Colonic mucosa (tissue), 4 donors: ENCODE measurements around the gene SIX2. TPM values are rescaled to one million over a fixed set of nuclear protein-coding genes. Genes with fewer than 3 reads are reported as not detected.

Source experiments
- DNase-seq: peaks from one replicate; pipeline ENCODE4 v3.0.0-alpha.2; 2020
- H3K27ac ChIP-seq: fragments of 200-600 bp; one replicate; pipeline ENCODE4 v1.8.0; 2021
- H3K27me3 ChIP-seq: fragments of 200-600 bp; one replicate; pipeline ENCODE4 v1.8.0; 2021
- H3K36me3 ChIP-seq: fragments of 200-600 bp; one replicate; pipeline ENCODE4 v1.8.0; 2021
- H3K4me1 ChIP-seq: fragments of 200-600 bp; one replicate; pipeline ENCODE4 v1.8.0; 2021; ENCODE audit warnings: mild to moderate bottlenecking
- H3K4me3 ChIP-seq: fragments of 200-600 bp; one replicate; pipeline ENCODE4 v1.8.0; 2021
- H3K9ac ChIP-seq, 2 donors: one replicate each; pipeline ENCODE4 v1.7.0; 2013; ENCODE audit warnings: control low read depth in 2 of 2, low read depth in 2 of 2, low read length in 2 of 2
- H3K9me3 ChIP-seq: fragments of 200-600 bp; one replicate; pipeline ENCODE4 v1.8.0; 2021
- intact Hi-C: fragments of 100-400 bp; cut with DNase I; formaldehyde crosslinking; loops from one replicate; pipeline ENCODE4 v1.14.1; 2022
- total RNA-seq, 2 donors: library from RNA; stranded (reverse); fragmentation: NEBNext Ultra II Directional in 1 of 2; extraction: Animal tissue kit (Norgen Biotek cat#: 25700) in 1 of 2; gene quantifications; one replicate each; pipeline ENCODE4 v1.2.1, GENCODE V29; 2021
- TF ChIP-seq, protein P1 (sequence below): fragments of 200-600 bp; IDR thresholded peaks from one replicate; pipeline ENCODE4 v1.8.0; 2022; ENCODE audit warnings: antibody characterized with exemption, mild to moderate bottlenecking
- donor health status: healthy.
- donor health status: DM: no; HTN: no; CAD: no.
- donor health status: DM: no; HTN: no; CAD: no.

The SIX2 gene
- total RNA-seq, 2 donors from 2014 or later = 0.10 TPM; not detected in 1

DNA sequence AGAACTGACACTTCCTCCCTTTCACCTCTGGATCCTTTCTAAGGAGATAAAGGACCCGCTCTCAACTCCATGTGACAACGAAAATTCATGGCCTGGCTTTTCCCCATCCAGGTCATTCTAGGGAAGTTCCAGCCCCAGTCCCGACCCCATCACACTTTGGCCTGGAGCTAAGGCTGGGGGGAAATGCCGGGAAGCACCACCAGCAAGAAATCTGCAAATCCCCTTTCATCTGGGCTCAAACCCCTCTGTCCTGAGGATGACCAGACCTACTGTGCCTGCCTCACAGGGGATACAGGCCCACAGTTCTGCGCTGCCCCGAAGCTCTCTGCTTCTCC is 1.3 kb downstream of the SIX2 start:
- DNase-seq = no peak
- H3K9ac ChIP-seq = no peak overlapping the region
- no peak overlapping the region for H3K4me3 ChIP-seq
- intact Hi-C loops = no loop called here
- no peak overlapping the region for H3K27ac ChIP-seq
- no peaks in the 10 kb centered on the region for H3K36me3 ChIP-seq
- no peaks in the 10 kb centered on the region for H3K9me3 ChIP-seq
- peaks cover 99% of the 10 kb centered on the region for H3K27me3 ChIP-seq
- TF ChIP-seq, protein P1, sequence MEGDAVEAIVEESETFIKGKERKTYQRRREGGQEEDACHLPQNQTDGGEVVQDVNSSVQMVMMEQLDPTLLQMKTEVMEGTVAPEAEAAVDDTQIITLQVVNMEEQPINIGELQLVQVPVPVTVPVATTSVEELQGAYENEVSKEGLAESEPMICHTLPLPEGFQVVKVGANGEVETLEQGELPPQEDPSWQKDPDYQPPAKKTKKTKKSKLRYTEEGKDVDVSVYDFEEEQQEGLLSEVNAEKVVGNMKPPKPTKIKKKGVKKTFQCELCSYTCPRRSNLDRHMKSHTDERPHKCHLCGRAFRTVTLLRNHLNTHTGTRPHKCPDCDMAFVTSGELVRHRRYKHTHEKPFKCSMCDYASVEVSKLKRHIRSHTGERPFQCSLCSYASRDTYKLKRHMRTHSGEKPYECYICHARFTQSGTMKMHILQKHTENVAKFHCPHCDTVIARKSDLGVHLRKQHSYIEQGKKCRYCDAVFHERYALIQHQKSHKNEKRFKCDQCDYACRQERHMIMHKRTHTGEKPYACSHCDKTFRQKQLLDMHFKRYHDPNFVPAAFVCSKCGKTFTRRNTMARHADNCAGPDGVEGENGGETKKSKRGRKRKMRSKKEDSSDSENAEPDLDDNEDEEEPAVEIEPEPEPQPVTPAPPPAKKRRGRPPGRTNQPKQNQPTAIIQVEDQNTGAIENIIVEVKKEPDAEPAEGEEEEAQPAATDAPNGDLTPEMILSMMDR = no peak
- peaks cover 5% of the 10 kb centered on the region for H3K4me1 ChIP-seq

DNA sequence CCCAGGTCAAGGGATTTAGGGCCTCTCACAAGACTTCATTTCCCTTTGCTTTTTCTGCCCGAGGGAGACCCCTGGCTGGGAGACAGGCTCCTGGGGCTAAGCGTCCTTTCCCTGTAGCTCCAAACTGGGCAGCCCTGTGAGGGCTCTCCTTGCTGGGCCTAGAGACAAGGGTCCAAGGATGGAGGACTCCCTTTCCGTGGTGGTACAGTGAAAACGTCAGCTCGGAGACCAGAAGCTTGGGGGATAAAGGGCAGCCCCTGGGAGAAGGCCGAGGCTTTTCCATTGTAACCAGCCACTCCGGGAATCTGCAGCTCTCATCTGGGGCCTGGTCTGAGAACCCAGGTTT is 2.3 kb downstream of the SIX2 start:
- intact Hi-C loops = no loop called here
- Histone ChIP-seq H3K9ac (no peak overlapping the region), H3K9me3 (no peaks in the 10 kb centered on the region), H3K4me3 (no peak overlapping the region), H3K4me1 (peaks cover 5% of the 10 kb centered on the region), H3K27me3 (peaks cover 99% of the 10 kb centered on the region), H3K36me3 (no peaks in the 10 kb centered on the region), H3K27ac (no peak overlapping the region)
- DNase-seq = no peak
- TF ChIP-seq, protein P1 = no peak

- peaks cover 5% of the 10 kb centered on the region for H3K4me1 ChIP-seq
Observed at GRCh38 chr2:45006041-45006941, 3.0 kb downstream of the SIX2 start.

DNA sequence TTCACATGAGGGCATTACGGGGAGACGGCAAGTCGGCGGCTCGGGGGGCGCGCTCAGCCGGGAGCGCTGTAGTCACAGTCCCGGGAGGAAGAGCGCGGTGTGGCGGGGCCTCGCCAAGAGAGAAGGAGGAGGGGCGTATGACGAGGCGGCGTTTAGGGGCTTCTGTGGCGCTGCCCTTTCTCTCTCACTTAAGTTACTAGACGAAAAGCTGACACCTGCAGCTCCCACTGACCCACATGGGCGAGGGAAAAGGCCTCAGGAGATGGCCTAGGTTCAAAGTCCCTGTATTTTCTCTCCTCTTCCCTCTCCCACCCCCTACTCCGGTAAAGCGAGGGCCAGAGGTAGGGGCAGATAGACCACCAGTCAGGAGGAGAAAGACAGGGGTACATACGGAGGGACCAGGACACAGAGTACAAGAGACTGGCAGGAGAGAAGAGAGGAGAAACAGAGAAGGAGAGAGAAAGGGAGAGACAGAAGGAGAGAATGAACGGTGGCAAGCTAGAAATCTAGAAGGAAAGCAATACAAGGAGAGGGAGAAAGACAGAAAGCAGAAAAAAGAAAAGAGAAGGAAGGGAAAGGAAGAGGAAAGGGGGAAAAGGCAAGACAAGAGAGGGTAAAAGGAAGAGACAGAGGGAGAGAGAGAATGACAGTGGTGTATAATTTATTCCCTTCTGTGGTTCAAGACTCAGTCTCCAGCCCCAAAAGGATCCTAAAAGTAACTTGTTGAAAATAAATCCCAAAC is 3.8 kb downstream of the SIX2 start:
- Histone ChIP-seq H3K27me3 (peaks cover 99% of the 10 kb centered on the region), H3K4me3 (no peak overlapping the region), H3K4me1 (peaks cover 9% of the 10 kb centered on the region), H3K9ac (no peak overlapping the region), H3K9me3 (no peaks in the 10 kb centered on the region), H3K36me3 (no peaks in the 10 kb centered on the region), H3K27ac (no peak overlapping the region)
- intact Hi-C loops = no loop called here
- no peak for DNase-seq
- TF ChIP-seq, protein P1 = no peak

More at GRCh38 chr2:45006041-45006941, 3.0 kb downstream of the SIX2 start:
- TF ChIP-seq, protein P1 = no peak
- intact Hi-C loops = no loop called here
- Histone ChIP-seq H3K36me3 (no peaks in the 10 kb centered on the region), H3K9me3 (no peaks in the 10 kb centered on the region), H3K27me3 (peaks cover 99% of the 10 kb centered on the region), H3K4me3 (no peak overlapping the region), H3K27ac (no peak overlapping the region), H3K9ac (no peak overlapping the region)
- DNase-seq = no peak

DNA sequence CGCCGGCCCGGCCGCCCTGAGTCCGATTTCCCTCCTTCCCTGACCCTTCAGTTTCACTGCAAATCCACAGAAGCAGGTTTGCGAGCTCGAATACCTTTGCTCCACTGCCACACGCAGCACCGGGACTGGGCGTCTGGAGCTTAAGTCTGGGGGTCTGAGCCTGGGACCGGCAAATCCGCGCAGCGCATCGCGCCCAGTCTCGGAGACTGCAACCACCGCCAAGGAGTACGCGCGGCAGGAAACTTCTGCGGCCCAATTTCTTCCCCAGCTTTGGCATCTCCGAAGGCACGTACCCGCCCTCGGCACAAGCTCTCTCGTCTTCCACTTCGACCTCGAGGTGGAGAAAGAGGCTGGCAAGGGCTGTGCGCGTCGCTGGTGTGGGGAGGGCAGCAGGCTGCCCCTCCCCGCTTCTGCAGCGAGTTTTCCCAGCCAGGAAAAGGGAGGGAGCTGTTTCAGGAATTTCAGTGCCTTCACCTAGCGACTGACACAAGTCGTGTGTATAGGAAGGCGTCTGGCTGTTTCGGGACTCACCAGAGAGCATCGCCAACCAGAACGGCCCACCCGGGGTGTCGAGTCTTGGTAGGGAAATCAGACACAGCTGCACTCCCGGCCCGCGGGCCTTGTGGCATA is 4.6 kb downstream of the SIX2 start:
- peaks cover 99% of the 10 kb centered on the region for H3K27me3 ChIP-seq
- H3K9ac ChIP-seq = no peak overlapping the region
- TF ChIP-seq, protein P1 = no peak
- H3K4me1 ChIP-seq = peaks cover 9% of the 10 kb centered on the region
- DNase-seq = no peak
- no peak overlapping the region for H3K27ac ChIP-seq
- H3K36me3 ChIP-seq = no peaks in the 10 kb centered on the region
- H3K4me3 ChIP-seq = no peak overlapping the region
- no peaks in the 10 kb centered on the region for H3K9me3 ChIP-seq
- intact Hi-C loops = no loop called here
